Raji (cell line): ENCODE measurements around the gene WFIKKN2.

Experiments used
- POLR2A ChIP-seq: IDR thresholded peaks from 2 replicates; pipeline ENCODE4 v1.6.1; 2011; ENCODE audit warnings: low read depth, low read length, control low read depth; ENCODE audit not compliant: insufficient read depth

Gene WFIKKN2

GRCh38 chr17:50839591-50840310 is 4.4 kb downstream of the WFIKKN2 start:
- no peak for TF ChIP-seq POLR2A

DNA sequence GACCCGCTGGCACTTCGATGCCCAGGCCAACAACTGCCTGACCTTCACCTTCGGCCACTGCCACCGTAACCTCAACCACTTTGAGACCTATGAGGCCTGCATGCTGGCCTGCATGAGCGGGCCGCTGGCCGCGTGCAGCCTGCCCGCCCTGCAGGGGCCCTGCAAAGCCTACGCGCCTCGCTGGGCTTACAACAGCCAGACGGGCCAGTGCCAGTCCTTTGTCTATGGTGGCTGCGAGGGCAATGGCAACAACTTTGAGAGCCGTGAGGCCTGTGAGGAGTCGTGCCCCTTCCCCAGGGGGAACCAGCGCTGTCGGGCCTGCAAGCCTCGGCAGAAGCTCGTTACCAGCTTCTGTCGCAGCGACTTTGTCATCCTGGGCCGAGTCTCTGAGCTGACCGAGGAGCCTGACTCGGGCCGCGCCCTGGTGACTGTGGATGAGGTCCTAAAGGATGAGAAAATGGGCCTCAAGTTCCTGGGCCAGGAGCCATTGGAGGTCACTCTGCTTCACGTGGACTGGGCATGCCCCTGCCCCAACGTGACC is 5.0 kb downstream of the WFIKKN2 start:
- TF ChIP-seq POLR2A = no peak

- no peak for TF ChIP-seq POLR2A
Measured at GRCh38 chr17:50841277-50841948, 6.0 kb downstream of the WFIKKN2 start.

DNA sequence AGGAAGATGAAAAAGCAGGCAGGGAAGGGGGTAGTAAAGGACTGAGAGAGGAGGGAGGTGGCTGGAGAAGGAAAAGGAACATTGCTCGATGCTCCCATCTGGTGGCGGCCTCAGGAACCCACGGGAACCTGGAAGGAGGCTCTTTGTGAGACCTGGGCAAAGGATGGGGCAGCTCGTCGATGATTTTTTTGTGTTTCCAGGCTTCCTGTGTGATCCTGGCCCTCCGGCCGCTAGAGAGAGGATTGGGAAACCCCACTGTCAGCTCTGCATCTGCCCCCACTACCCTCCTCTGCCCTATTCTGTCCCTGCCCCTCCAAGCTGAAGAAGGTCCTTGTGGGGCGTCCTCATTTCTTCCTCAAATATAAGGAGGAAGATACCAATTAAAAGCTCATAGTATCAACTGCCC is 6.6 kb downstream of the WFIKKN2 start:
- no peak for TF ChIP-seq POLR2A

DNA sequence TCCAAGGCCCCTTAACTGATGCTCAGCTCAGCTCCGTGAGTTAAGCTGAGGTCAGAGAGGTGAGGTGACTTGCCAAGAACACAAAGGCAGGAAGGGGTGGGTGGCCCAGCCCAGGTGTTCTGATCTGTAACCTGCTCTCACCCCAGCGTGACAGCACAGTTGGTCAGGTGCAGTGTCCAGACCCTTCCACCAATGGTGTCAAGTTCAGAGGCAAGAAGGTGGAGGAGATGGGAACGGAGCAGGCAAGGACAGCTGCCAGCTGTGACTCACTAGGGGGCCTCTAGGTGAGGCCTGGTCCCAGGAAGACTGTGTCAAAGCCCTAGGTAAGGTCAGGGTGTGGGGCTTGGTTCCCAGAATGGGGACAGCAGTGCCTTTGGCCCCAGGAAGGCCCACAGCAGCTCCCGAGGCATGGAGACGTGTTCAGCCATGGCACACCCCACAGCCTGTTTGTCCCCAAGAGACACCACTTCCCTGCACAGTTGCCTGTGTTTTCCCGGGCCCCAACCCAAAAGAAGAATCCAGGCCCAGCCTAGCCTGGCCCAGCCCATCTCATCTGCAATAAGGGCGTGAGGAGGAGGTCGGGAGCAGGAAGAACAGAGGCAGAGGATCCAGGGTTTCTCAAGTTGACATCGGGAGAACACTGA is 7.2 kb downstream of the WFIKKN2 start:
- no peak for TF ChIP-seq POLR2A

DNA sequence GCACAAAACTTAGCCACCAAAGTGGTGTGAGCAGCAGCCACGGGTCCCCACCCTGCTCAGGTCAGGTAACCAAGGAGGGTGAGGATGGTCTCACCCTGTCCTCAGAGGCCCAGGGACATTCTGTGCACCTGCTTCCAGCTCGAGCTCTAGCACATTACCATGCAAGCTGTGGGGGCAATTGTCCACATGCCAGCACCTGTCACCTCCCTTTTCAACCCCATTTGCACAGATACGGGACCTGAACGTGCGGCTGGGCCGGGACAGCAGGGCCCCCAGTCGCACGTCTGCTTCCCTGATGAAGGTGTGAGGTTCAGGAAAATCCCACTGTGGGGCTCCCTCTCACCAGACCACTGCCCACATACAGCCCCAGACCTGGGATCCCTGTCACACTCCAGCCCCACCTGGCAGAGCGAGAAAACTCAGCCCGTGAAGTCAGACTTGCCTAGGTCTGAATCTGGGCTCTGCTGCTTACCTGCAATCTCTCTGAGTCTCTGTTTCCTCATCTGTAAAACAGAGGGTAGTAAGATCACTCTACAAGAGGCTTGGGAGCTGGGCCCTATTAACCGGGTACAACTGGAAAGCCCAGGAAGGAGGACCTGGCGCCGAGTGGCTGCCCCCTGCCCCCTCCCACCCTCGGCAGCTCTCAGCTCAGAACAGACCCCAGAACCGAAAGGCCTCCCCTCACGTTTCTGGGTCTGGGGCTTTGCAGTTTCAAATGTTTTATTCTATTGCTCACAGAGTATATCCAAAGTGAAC is 7.9 kb downstream of the WFIKKN2 start:
- no peak for TF ChIP-seq POLR2A

DNA sequence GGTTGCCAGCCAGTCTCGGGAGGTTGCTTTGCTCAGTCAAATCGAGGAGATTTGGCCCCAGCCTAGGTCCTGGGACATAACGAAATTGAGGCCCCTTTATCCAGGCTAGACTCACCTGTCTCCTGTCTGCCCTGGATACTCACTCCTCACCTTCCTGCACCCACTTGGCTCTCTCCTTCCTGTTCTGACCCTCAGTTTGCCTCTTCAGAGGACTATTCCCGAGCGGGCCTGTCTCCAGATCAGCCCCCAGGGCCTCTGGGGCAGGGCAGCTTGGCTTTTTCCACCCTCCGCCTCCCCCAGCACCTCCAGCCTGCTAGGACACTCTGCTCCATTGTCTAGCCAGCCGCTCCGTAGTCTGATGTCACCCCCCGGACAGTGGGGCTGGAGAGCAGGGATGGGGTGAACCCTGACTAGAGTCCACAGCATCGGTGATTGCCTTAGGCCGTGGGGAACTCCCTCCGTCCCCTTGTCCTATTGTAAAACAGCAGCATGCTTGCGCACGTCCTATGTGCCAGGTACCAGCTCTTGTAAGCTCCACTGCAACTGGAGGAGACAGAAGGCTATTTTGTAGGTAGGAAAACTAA is 8.8 kb downstream of the WFIKKN2 start:
- TF ChIP-seq POLR2A = no peak

GRCh38 chr17:50845240-50846147 is 10.1 kb downstream of the WFIKKN2 start:
- TF ChIP-seq POLR2A = no peak

GRCh38 chr17:50847566-50847965 is 12.2 kb downstream of the WFIKKN2 start:
- no peak for TF ChIP-seq POLR2A

GRCh38 chr17:50848039-50848438 is 12.7 kb downstream of the WFIKKN2 start:
- TF ChIP-seq POLR2A = no peak

- no peak for TF ChIP-seq POLR2A
Measured at GRCh38 chr17:50848711-50849110, 13.3 kb downstream of the WFIKKN2 start.

- no peak for TF ChIP-seq POLR2A
Measured at GRCh38 chr17:50850640-50851039, 15.3 kb downstream of the WFIKKN2 start.

GRCh38 chr17:50853015-50853615 is 17.7 kb downstream of the WFIKKN2 start:
- no peak for TF ChIP-seq POLR2A

- TF ChIP-seq POLR2A = no peak
Measured at GRCh38 chr17:50853781-50854180, 18.4 kb downstream of the WFIKKN2 start.
